Fibroblast of the aortic adventitia (primary cell): ENCODE results near the gene TOPAZ1. TPM values are rescaled to one million over a fixed set of nuclear protein-coding genes. Genes with fewer than 3 reads are reported as not detected.

Experiments
- DNase-seq: peaks from one replicate; pipeline ENCODE4 v3.0.0-alpha.2; 2010; ENCODE audit warnings: low read depth
- H3K4me3 ChIP-seq: 2 replicates; pipeline ENCODE4 v1.5.1; 2011; ENCODE audit warnings: low read depth, mild to moderate bottlenecking, control low read depth, low read length, moderate library complexity
- total RNA-seq: library from RNA; depleted of rRNA; stranded (reverse); fragments of >200 nt; gene quantifications from 2 replicates; pipeline ENCODE4 v1.2.3, GENCODE V29; 2012; ENCODE audit warnings: low replicate concordance
- TF ChIP-seq, protein P1 (sequence below): IDR thresholded peaks from 2 replicates; pipeline ENCODE4 v1.5.1; 2011; ENCODE audit warnings: mild to moderate bottlenecking, low read length, control low read depth, inconsistent platforms; ENCODE audit not compliant: insufficient read depth

TOPAZ1 gene
- total RNA-seq, 1 donor: not detected

DNA sequence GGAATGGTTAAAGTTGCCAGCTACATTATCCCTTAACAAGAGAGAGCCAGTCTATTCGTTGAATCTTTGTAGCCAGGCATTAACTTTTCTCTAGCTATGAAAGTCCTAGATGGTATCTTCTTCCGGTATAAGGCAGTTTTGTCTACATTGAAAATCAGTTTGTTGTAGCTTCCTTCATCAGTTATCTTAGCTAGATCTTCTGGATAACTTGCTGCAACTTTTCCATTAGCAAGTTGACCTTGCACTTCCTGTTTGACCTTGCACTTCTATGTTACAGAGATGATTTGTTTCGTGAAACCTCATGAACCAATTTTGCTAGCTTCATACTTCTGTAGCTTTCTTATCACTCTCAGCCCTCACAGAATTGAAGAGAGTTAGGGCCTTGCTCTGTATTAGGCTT, 24.1 kb downstream of the TOPAZ1 start:
- no peak overlapping the region for H3K4me3 ChIP-seq
- no peak for DNase-seq
- TF ChIP-seq, protein P1, sequence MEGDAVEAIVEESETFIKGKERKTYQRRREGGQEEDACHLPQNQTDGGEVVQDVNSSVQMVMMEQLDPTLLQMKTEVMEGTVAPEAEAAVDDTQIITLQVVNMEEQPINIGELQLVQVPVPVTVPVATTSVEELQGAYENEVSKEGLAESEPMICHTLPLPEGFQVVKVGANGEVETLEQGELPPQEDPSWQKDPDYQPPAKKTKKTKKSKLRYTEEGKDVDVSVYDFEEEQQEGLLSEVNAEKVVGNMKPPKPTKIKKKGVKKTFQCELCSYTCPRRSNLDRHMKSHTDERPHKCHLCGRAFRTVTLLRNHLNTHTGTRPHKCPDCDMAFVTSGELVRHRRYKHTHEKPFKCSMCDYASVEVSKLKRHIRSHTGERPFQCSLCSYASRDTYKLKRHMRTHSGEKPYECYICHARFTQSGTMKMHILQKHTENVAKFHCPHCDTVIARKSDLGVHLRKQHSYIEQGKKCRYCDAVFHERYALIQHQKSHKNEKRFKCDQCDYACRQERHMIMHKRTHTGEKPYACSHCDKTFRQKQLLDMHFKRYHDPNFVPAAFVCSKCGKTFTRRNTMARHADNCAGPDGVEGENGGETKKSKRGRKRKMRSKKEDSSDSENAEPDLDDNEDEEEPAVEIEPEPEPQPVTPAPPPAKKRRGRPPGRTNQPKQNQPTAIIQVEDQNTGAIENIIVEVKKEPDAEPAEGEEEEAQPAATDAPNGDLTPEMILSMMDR: no peak

DNA sequence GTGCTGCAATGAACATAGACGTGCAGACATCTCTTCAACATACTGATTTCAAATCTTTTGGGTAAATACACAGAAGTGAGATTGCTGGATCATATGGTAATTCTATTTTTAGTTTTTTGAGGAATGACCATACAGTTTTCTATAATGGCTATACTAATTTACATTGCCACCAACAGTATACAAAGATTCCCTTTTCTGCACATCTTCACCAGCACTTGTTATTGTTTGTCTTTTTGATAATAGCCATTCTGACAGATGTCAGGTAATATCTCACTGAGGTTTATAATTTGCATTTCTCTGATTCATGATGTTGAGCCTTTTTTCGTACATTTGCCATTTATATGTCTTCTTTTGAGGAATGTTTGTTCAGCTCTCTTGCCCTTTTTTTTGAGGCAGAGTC, 30.5 kb downstream of the TOPAZ1 start:
- no peak overlapping the region for H3K4me3 ChIP-seq
- DNase-seq: no peak
- TF ChIP-seq, protein P1: no peak

DNA sequence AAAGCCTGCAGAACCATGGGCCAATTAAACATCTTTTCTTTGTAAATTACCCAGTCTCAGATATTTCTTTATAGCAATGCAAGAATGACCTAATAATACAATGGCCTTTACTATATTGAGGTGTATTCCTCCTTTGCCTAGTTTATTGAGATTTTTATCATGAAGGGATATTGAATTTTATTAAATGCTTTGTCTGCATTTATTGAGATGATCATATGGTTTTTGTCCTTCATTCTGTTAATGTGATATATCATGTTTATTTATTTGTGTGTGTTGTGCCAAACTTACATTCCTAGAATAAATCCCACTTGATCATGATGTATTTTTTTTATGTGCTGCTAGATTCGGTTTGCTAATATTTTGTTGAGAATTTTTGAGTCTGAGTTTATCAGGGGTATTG, 36.2 kb downstream of the TOPAZ1 start:
- TF ChIP-seq, protein P1: no peak
- H3K4me3 ChIP-seq: no peak overlapping the region
- DNase-seq: no peak

DNA sequence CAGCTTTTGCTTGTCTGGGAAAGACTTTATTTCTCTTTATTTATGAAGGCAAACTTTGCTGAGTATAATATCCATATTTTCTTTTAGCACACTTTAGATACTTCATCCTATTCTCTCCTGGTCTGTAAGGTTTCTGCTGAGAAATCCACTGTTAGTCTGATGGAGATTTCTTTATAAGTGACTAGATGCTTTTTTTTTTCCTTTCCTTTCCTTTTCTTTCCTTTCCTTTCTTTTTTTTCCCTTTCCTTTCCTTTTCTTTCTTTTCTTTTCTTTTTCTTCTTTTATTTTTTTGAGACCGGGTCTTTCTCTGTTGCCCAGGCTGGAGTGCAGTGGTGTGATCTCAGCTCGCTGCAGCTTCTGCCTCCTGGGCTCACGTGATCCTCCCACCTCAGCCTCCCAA, 38.4 kb downstream of the TOPAZ1 start:
- DNase-seq: no peak
- TF ChIP-seq, protein P1: no peak
- no peak overlapping the region for H3K4me3 ChIP-seq

DNA sequence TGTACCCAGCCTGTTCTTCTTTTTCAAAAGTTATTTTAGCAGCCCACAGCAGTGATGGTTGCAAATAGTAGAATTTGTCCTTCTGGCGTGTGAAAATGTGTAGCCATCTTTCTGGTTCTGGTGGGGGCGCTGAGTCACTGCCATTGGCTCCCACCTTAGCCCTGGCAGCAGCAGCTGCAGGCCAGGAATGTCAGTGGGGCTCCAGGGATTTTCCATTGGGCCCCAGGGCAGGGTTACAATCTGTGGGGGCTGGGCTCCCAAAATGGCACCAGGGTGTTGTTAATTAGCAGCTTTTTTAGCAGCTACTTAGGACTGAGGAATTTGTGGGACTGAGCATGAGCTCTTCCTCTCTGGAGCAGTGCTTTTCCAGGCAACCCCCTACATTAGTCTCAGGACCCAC, 38.9 kb downstream of the TOPAZ1 start:
- no peak overlapping the region for H3K4me3 ChIP-seq
- DNase-seq: no peak
- TF ChIP-seq, protein P1: no peak

DNA sequence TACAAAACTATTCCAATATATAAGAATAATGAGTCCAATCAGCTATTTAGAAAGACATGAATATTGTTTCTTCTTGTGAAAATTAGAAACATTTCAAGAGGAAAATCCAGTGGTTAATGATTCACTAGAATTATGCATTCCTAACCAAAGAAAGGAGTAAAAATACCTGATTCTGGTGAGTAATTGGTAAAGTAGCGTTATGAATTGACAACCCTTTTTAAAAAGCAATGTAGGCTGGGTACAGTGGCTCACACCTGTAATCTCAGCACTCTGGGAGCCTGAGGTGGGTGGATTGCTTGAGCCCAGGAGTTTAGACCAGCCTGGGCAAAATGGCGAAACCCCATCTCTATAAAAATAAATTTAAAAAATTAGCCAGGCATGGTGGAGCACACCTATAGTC, 43.3 kb downstream of the TOPAZ1 start:
- DNase-seq: no peak

DNA sequence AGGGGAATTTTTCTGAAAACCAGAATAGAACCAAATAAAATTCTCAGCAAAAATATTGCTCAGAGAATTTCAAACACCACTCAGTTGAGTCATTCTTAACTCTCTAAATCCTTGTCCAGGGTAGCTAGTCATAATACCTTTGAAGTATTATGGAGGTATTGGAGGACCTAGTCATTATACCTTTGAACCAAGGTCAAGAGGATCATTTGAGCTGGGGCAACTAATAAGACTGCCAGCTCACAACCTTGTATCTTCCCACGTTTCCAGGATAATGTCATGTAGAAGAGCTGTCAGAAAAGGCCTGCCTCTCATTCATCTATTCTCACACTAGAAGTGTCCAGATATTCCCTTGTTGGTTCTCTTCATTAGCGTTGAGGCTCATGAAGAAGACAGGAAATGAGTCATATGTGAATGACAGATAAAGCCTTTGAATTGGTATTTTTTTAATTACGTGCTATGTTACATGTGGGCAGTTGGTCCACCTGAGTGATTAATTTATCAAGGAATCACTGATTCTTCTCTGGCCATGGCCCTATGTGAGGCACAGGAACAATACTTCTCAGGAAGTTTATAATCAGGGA, 48.3 kb downstream of the TOPAZ1 start:
- DNase-seq: no peak
- TF ChIP-seq, protein P1: no peak
- H3K4me3 ChIP-seq: no peak overlapping the region

More for the DNA sequence above, 43.3 kb downstream of the TOPAZ1 start:
- H3K4me3 ChIP-seq: no peak overlapping the region
- TF ChIP-seq, protein P1: no peak
